ENCODE data around the gene DLG2. TPM values are rescaled to one million over a fixed set of nuclear protein-coding genes. Genes with fewer than 3 reads are reported as not detected.
"Not testable (repeated sequence)": the region's sequence is repeated elsewhere in the genome, so short reads cannot be mapped to it uniquely, and the experiment has no call there.

The DLG2 gene
- polyA plus RNA-seq, 2 donors: 2.6 to 6.7 TPM

DNA sequence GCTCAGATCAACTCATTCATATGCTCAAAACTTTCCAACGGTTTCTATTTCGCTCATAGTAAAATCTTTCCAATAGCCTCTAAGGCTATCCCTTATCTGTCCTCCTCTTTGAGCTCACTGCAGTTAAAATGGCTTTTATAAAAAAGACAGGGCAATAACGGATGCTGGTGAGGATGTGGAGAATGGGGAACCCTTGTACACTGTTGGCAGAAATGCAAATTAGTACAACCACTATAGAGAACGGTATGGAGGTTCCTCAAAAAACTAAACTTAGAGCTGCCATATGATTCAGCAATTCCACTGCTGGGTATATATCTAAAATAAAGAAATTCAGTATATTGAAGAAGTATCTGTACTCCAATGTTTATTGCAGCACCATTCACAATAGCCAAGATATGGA lies 345.6 kb downstream of the DLG2 start:
- no peaks in the 10 kb centered on the region for H3K4me1 ChIP-seq (ENCODE audit: control insufficient read depth in 2 of 2, insufficient read depth in 2 of 2, low read length in 1 of 2)
- H3K27ac ChIP-seq (ENCODE audit: low read depth in 2 of 2, low read length in 1 of 2): no peak overlapping the region
- no peak overlapping the region for H3K4me3 ChIP-seq (ENCODE audit: low read depth in 1 of 2, low read length in 2 of 2)
- H3K27me3 ChIP-seq (ENCODE audit: control insufficient read depth in 1 of 2, insufficient read depth in 2 of 2, low read length in 2 of 2): no peaks in the 10 kb centered on the region
- no peaks in the 10 kb centered on the region for H3K9me3 ChIP-seq (ENCODE audit: control insufficient read depth in 2 of 2, insufficient read depth in 1 of 2, low read depth in 1 of 2, low read length in 1 of 2)
- no peaks in the 10 kb centered on the region for H3K36me3 ChIP-seq (ENCODE audit: control insufficient read depth in 2 of 2, insufficient read depth in 2 of 2, low read length in 1 of 2)
- WGBS, 2 donors: 86% methylated on average over 4 of the region's 4 CpGs

DNA sequence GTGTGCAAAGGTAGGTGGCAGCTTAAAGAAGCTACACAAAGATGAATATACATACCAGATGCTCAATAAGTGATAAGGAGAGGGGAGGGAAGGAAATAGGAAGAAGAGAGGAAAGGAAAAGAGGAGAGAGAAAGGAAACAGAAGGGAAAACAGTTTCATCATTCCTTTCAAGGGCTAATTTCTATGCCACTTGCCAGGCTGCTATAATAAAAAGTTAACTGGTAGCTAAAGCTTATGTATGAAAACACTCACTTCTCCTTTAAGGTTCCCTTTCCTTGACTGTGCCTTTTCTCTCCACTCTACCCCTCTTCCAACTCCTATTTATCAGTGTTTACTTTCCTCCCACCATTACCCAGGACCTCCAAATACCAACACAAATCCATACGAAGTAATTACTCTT lies 347.9 kb downstream of the DLG2 start:
- 28 to 37% methylated on average over 1 of the region's 1 CpG for WGBS, 2 donors
- no peak overlapping the region for H3K4me3 ChIP-seq (ENCODE audit: low read depth in 1 of 2, low read length in 2 of 2)
- no peaks in the 10 kb centered on the region for H3K36me3 ChIP-seq (ENCODE audit: control insufficient read depth in 2 of 2, insufficient read depth in 2 of 2, low read length in 1 of 2)
- H3K27me3 ChIP-seq (ENCODE audit: control insufficient read depth in 1 of 2, insufficient read depth in 2 of 2, low read length in 2 of 2): no peaks in the 10 kb centered on the region
- H3K4me1 ChIP-seq (ENCODE audit: control insufficient read depth in 2 of 2, insufficient read depth in 2 of 2, low read length in 1 of 2): no peaks in the 10 kb centered on the region
- no peak overlapping the region for H3K27ac ChIP-seq (ENCODE audit: low read depth in 2 of 2, low read length in 1 of 2)
- no peaks in the 10 kb centered on the region for H3K9me3 ChIP-seq (ENCODE audit: control insufficient read depth in 2 of 2, insufficient read depth in 1 of 2, low read depth in 1 of 2, low read length in 1 of 2)

- H3K27ac ChIP-seq (ENCODE audit: low read depth in 2 of 2, low read length in 1 of 2): no peak overlapping the region
- 42 to 50% methylated on average over 2 of the region's 2 CpGs for WGBS, 2 donors
- H3K36me3 ChIP-seq (ENCODE audit: control insufficient read depth in 2 of 2, insufficient read depth in 2 of 2, low read length in 1 of 2): no peaks in the 10 kb centered on the region
- no peaks in the 10 kb centered on the region for H3K27me3 ChIP-seq (ENCODE audit: control insufficient read depth in 1 of 2, insufficient read depth in 2 of 2, low read length in 2 of 2)
- H3K4me3 ChIP-seq (ENCODE audit: low read depth in 1 of 2, low read length in 2 of 2): no peak overlapping the region
- no peaks in the 10 kb centered on the region for H3K9me3 ChIP-seq (ENCODE audit: control insufficient read depth in 2 of 2, insufficient read depth in 1 of 2, low read depth in 1 of 2, low read length in 1 of 2)
- no peaks in the 10 kb centered on the region for H3K4me1 ChIP-seq (ENCODE audit: control insufficient read depth in 2 of 2, insufficient read depth in 2 of 2, low read length in 1 of 2)
These were observed 349.5 kb downstream of the DLG2 start for GRCh38 chr11:85277693-85278092.

GRCh38 chr11:85276332-85276731 lies 350.8 kb downstream of the DLG2 start:
- no peak overlapping the region for H3K27ac ChIP-seq (ENCODE audit: low read depth in 2 of 2, low read length in 1 of 2)
- 83 to 92% methylated on average over 2 of the region's 2 CpGs for WGBS, 2 donors

GRCh38 chr11:85270315-85270714 lies 356.8 kb downstream of the DLG2 start:
- 77 to 78% methylated on average over 2 of the region's 2 CpGs for WGBS, 2 donors
- H3K27ac ChIP-seq (ENCODE audit: low read depth in 2 of 2, low read length in 1 of 2); H3K9me3 ChIP-seq (ENCODE audit: control insufficient read depth in 2 of 2, insufficient read depth in 1 of 2, low read depth in 1 of 2, low read length in 1 of 2); H3K4me3 ChIP-seq (ENCODE audit: low read depth in 1 of 2, low read length in 2 of 2); H3K27me3 ChIP-seq (ENCODE audit: control insufficient read depth in 1 of 2, insufficient read depth in 2 of 2, low read length in 2 of 2); H3K36me3 ChIP-seq (ENCODE audit: control insufficient read depth in 2 of 2, insufficient read depth in 2 of 2, low read length in 1 of 2); H3K4me1 ChIP-seq (ENCODE audit: control insufficient read depth in 2 of 2, insufficient read depth in 2 of 2, low read length in 1 of 2): not testable (repeated sequence)

More at GRCh38 chr11:85276332-85276731, 350.8 kb downstream of the DLG2 start:
- H3K27me3 ChIP-seq (ENCODE audit: control insufficient read depth in 1 of 2, insufficient read depth in 2 of 2, low read length in 2 of 2): no peaks in the 10 kb centered on the region
- no peaks in the 10 kb centered on the region for H3K36me3 ChIP-seq (ENCODE audit: control insufficient read depth in 2 of 2, insufficient read depth in 2 of 2, low read length in 1 of 2)
- no peak overlapping the region for H3K4me3 ChIP-seq (ENCODE audit: low read depth in 1 of 2, low read length in 2 of 2)
- no peaks in the 10 kb centered on the region for H3K4me1 ChIP-seq (ENCODE audit: control insufficient read depth in 2 of 2, insufficient read depth in 2 of 2, low read length in 1 of 2)
- no peaks in the 10 kb centered on the region for H3K9me3 ChIP-seq (ENCODE audit: control insufficient read depth in 2 of 2, insufficient read depth in 1 of 2, low read depth in 1 of 2, low read length in 1 of 2)

- peaks cover 0 to 4% of the 10 kb centered on the region in 2 donors for H3K9me3 ChIP-seq (ENCODE audit: control insufficient read depth in 2 of 2, insufficient read depth in 1 of 2, low read depth in 1 of 2, low read length in 1 of 2)
- no peaks in the 10 kb centered on the region for H3K36me3 ChIP-seq (ENCODE audit: control insufficient read depth in 2 of 2, insufficient read depth in 2 of 2, low read length in 1 of 2)
These were observed 358.0 kb downstream of the DLG2 start for GRCh38 chr11:85269109-85269508.

DNA sequence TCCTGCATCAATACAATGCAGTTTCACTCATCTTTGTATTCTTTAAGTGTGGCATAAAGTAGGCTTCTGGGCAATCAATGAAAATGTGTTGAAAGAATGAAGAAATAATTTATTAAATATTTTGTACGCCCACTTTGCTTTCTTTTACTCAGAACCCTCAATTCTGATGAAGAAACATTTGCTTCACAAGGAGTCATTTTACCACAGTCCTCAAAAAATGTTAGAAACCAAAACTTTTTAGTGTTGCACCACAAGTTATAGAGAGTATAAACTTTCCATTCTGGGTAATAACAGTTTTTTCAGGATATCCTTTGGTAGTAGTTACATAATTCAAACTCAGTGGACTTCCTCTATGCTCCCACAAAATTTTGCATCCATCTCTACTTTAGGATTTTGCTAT lies 360.5 kb downstream of the DLG2 start:
- Histone ChIP-seq H3K4me3 (ENCODE audit: low read depth in 1 of 2, low read length in 2 of 2) (no peak overlapping the region), H3K9me3 (ENCODE audit: control insufficient read depth in 2 of 2, insufficient read depth in 1 of 2, low read depth in 1 of 2, low read length in 1 of 2) (peaks cover 2 to 4% of the 10 kb centered on the region in 2 donors), H3K36me3 (ENCODE audit: control insufficient read depth in 2 of 2, insufficient read depth in 2 of 2, low read length in 1 of 2) (no peaks in the 10 kb centered on the region), H3K27me3 (ENCODE audit: control insufficient read depth in 1 of 2, insufficient read depth in 2 of 2, low read length in 2 of 2) (no peaks in the 10 kb centered on the region), H3K27ac (ENCODE audit: low read depth in 2 of 2, low read length in 1 of 2) (no peak overlapping the region), H3K4me1 (ENCODE audit: control insufficient read depth in 2 of 2, insufficient read depth in 2 of 2, low read length in 1 of 2) (no peaks in the 10 kb centered on the region)
- WGBS, 2 donors: 90 to 94% methylated on average over 1 of the region's 1 CpG

More at GRCh38 chr11:85269109-85269508, 358.0 kb downstream of the DLG2 start:
- H3K27ac ChIP-seq (ENCODE audit: low read depth in 2 of 2, low read length in 1 of 2): no peak overlapping the region
- H3K27me3 ChIP-seq (ENCODE audit: control insufficient read depth in 1 of 2, insufficient read depth in 2 of 2, low read length in 2 of 2): no peaks in the 10 kb centered on the region
- no peaks in the 10 kb centered on the region for H3K4me1 ChIP-seq (ENCODE audit: control insufficient read depth in 2 of 2, insufficient read depth in 2 of 2, low read length in 1 of 2)
- H3K4me3 ChIP-seq (ENCODE audit: low read depth in 1 of 2, low read length in 2 of 2): no peak overlapping the region

GRCh38 chr11:85263328-85263727 lies 363.8 kb downstream of the DLG2 start:
- no peaks in the 10 kb centered on the region for H3K4me1 ChIP-seq (ENCODE audit: control insufficient read depth in 2 of 2, insufficient read depth in 2 of 2, low read length in 1 of 2)
- no peak overlapping the region for H3K4me3 ChIP-seq (ENCODE audit: low read depth in 1 of 2, low read length in 2 of 2)
- no peak overlapping the region for H3K27ac ChIP-seq (ENCODE audit: low read depth in 2 of 2, low read length in 1 of 2)
- H3K36me3 ChIP-seq (ENCODE audit: control insufficient read depth in 2 of 2, insufficient read depth in 2 of 2, low read length in 1 of 2): no peaks in the 10 kb centered on the region
- WGBS, 2 donors: 71% methylated on average over 3 of the region's 3 CpGs
- peaks cover 2 to 6% of the 10 kb centered on the region in 2 donors for H3K9me3 ChIP-seq (ENCODE audit: control insufficient read depth in 2 of 2, insufficient read depth in 1 of 2, low read depth in 1 of 2, low read length in 1 of 2)
- no peaks in the 10 kb centered on the region for H3K27me3 ChIP-seq (ENCODE audit: control insufficient read depth in 1 of 2, insufficient read depth in 2 of 2, low read length in 2 of 2)

DNA sequence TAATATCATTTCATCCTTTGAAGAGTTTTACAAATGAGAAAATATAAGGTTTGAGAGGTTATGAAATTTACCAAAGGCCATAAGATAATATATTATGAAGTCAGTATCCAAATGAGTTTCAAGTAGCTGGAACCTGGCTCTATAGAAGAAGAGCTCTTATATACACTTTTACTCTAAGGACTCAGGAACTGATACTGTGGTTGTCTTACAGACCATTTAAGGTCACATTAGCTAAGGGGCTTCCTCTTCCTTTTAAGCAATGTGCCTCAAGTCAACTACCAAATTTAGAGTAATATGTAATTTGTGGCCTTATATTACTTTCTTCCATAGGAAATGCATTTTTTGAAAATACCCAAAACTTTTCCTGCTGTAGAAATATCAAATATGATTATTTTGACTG lies 369.3 kb downstream of the DLG2 start:
- Histone ChIP-seq H3K27ac (ENCODE audit: low read depth in 2 of 2, low read length in 1 of 2) (no peak overlapping the region), H3K36me3 (ENCODE audit: control insufficient read depth in 2 of 2, insufficient read depth in 2 of 2, low read length in 1 of 2) (no peaks in the 10 kb centered on the region), H3K9me3 (ENCODE audit: control insufficient read depth in 2 of 2, insufficient read depth in 1 of 2, low read depth in 1 of 2, low read length in 1 of 2) (peaks cover 0 to 2% of the 10 kb centered on the region in 2 donors), H3K27me3 (ENCODE audit: control insufficient read depth in 1 of 2, insufficient read depth in 2 of 2, low read length in 2 of 2) (no peaks in the 10 kb centered on the region), H3K4me1 (ENCODE audit: control insufficient read depth in 2 of 2, insufficient read depth in 2 of 2, low read length in 1 of 2) (no peaks in the 10 kb centered on the region), H3K4me3 (ENCODE audit: low read depth in 1 of 2, low read length in 2 of 2) (no peak overlapping the region)

DNA sequence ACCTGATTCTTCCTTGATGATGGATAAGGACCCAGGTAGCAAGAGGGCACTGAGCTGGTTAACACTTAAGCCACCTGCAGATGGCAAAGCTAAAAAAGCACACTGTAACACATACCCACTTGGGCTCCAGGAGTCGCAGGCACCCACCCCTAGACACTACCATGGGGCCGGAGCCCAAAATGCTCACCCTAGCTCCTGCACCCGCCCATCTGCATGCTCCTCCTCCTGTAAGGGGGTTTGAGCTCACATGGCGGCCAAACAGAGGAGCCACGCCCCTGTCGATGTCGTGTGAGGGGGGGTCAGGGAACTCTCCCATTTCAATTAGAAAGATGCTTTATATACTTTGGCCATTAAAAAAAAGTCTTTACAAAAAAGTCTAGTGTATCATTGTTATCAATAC lies 370.7 kb downstream of the DLG2 start:
- H3K4me1 ChIP-seq (ENCODE audit: control insufficient read depth in 2 of 2, insufficient read depth in 2 of 2, low read length in 1 of 2): no peaks in the 10 kb centered on the region
- H3K36me3 ChIP-seq (ENCODE audit: control insufficient read depth in 2 of 2, insufficient read depth in 2 of 2, low read length in 1 of 2): no peaks in the 10 kb centered on the region
- 92 to 95% methylated on average over 7 of the region's 7 CpGs for WGBS, 2 donors
- no peak overlapping the region for H3K27ac ChIP-seq (ENCODE audit: low read depth in 2 of 2, low read length in 1 of 2)
- H3K9me3 ChIP-seq (ENCODE audit: control insufficient read depth in 2 of 2, insufficient read depth in 1 of 2, low read depth in 1 of 2, low read length in 1 of 2): peaks cover 0 to 2% of the 10 kb centered on the region in 2 donors
- H3K4me3 ChIP-seq (ENCODE audit: low read depth in 1 of 2, low read length in 2 of 2): no peak overlapping the region
- H3K27me3 ChIP-seq (ENCODE audit: control insufficient read depth in 1 of 2, insufficient read depth in 2 of 2, low read length in 2 of 2): no peaks in the 10 kb centered on the region
